GM18870 (cell line): ENCODE data around the gene SUPT7L.
A peak's percentile ranks its signal among the peaks of the same experiment; 100 is the strongest.

Source experiments
- ATAC-seq: cut with Tn5 transposase; IDR thresholded peaks from one replicate; pipeline ENCODE4 v1.9.1; 2021; ENCODE audit warnings: moderate library complexity; ENCODE audit not compliant: unreplicated experiment

Gene SUPT7L

GRCh38 chr2:27663285-27664153 lies at the start of gene SUPT7L, which contains the start of gene SLC4A1AP:
SUPT7L (minus strand) TSS chr2:27663614; CDS start chr2:27662192, 1,422 bp downstream.
SLC4A1AP (plus strand) TSS chr2:27663889; CDS start chr2:27663915, 26 bp downstream.
- ATAC-seq, result peak; percentile 57

- no peak for ATAC-seq
Observed at GRCh38 chr2:27713201-27713600, 49.8 kb upstream of the SUPT7L start.

GRCh38 chr2:27712522-27712921 lies 49.1 kb upstream of the SUPT7L start:
- ATAC-seq, result no peak

GRCh38 chr2:27711804-27712203 lies 48.4 kb upstream of the SUPT7L start:
- no peak for ATAC-seq

- ATAC-seq, result no peak
Observed at GRCh38 chr2:27710640-27711430, 47.4 kb upstream of the SUPT7L start.

DNA sequence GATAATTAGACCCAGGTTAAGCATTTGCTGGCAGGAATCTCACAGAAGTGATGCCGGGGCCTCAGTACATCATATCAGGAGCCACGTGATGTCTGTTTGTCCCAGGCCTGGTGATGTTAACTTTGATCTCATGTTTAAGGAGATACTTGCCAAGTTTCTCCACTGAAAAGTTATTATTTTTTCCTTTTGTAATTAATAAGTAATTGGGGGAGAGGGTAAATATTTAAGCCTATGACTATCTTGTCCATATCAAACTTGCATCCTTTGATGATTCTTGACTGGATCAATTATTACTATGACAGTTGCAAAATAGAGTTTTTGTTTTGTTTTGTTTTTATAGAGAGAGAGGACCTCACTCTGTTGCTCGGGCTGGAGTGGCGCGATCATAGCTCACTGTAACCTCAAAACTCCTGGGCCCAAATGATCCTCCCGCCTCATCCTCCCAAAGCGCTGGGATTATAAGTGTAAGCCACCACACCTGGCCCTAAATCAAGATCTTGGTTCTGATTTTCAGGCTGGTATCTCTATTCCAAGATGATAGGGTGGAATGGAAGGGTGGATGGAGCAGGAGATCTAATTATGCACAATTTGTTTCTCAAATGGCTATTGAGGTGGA lies 46.7 kb upstream of the SUPT7L start:
- no peak for ATAC-seq

- no peak for ATAC-seq
Observed at GRCh38 chr2:27709326-27709725, 45.9 kb upstream of the SUPT7L start.

- ATAC-seq, result no peak
Observed at GRCh38 chr2:27708666-27709065, 45.3 kb upstream of the SUPT7L start.

DNA sequence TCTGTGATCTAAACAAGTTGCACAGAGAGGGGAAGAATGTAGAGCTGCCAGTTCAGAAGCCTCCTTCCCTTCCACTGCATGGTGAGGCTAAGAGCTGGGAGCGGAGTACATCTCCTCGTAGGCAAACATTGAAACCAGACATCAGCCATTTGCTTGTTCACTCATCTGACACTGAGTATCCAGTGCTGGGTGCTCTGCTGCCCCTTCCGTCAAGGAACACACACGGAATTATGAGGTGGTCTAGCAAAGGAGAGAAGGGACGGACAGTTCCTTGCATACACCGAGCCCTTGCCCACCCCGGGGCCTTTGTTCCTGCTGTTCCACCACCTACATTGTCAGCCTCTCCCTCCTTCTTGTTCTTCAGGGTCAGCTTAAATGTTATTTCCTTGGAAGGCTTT lies 44.8 kb upstream of the SUPT7L start:
- ATAC-seq, result no peak

- ATAC-seq, result no peak
Observed at GRCh38 chr2:27707462-27708256, 44.2 kb upstream of the SUPT7L start.

DNA sequence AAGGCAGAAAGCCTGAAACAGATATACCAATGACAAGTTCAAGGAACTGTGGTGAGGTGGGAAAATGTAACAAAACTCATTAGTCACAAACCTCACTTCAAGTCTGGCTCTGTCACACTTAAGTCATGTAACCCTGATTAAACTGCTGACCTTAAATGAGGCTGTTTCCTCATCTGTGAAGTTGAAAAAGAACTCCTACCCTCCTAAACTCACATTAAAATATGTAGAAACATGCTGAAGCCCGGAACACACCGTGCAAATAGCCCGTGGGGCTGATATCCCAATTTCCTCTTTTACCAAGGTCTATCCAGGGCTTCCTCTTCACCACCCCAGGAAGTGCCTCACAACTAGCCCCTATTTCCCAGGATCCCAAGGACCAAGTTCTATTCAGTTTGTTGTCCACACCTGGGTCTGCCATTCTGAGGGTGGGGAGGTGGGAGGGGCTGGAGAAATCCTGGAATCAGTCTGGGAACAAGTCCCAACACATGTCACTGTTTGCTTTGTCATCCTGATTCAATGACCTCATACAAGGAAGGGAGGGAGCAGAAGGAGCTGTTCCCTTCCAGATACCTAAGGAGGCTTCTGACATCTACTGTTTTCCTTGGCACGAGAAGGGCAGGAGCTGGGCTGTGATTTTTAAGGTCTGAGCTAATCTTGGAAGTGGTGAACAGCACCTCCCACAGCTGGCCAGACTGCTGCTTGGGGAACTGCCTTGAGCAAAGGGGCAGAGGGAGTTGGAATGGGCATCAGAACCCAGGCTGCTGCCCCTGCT lies 42.6 kb upstream of the SUPT7L start:
- no peak for ATAC-seq

- no peak for ATAC-seq
Observed at GRCh38 chr2:27704342-27704876, 41.0 kb upstream of the SUPT7L start.

GRCh38 chr2:27703638-27704341 lies 40.4 kb upstream of the SUPT7L start:
- no peak for ATAC-seq

- ATAC-seq, result no peak
Observed at GRCh38 chr2:27702302-27702701, 38.9 kb upstream of the SUPT7L start.

- no peak for ATAC-seq
Observed at GRCh38 chr2:27701676-27702075, 38.3 kb upstream of the SUPT7L start.

GRCh38 chr2:27697660-27698059 lies 34.2 kb upstream of the SUPT7L start:
- ATAC-seq, result no peak

GRCh38 chr2:27690052-27690451 lies 26.6 kb upstream of the SUPT7L start:
- ATAC-seq, result no peak

- no peak for ATAC-seq
Observed at GRCh38 chr2:27689424-27689823, 26.0 kb upstream of the SUPT7L start.

DNA sequence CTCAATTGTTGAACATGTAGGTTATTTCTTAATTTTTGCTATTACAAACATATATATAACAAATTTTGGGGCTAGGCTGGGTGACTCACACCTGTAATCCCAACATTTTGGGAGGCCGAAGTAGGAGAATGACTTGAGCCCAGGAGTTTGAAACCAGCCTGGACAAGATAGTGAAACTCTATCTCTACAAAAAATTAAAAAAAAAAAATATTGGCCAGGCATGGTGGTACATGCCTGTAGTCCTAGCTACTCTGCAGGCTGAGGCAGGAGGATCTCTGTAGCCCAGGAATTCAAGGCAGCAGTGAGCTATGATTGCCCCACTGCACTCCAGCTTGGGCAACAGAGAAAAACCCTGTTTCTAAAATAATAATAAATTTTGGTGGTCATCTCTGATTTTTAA lies 23.8 kb upstream of the SUPT7L start:
- ATAC-seq, result no peak
